ENCODE data around the gene B4GALT6.

DNA sequence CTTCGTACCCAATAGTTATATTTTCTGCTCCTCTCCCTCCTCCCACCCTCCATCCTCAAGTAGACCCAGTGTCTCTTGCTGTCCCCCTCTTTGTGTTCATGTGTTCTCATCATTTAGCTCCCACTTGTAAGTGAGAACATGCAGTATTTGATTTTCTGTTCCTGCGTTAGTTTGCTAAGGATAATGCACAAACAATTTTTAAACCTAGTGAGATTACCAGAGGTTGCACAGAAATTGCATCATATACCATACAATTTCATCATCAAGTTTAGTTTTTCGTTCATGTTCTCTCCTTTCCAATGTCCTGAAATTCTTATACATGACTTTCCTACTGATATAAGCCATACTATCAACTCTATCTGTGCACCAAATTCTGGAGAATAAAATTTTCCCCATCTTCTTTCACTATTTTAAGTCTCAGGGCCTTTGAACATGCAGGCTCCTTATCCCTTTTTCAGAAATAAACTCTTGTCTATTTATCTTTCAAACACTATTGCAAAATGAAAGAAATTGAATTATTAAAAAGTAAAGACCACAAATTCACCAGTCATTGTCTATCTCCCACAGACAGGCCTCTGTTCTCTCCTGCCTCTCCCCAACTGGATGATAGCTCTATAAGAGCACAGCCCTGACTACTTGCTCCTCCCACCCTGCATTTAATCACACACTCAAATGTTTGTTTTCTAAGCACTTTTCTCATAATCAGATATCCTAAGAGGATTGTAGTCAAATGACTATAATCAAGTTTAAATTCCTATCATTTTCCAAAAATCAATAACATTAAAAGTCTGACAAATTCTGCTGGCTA is 27.2 kb upstream of the B4GALT6 start:
- TF ChIP-seq, protein P1, sequence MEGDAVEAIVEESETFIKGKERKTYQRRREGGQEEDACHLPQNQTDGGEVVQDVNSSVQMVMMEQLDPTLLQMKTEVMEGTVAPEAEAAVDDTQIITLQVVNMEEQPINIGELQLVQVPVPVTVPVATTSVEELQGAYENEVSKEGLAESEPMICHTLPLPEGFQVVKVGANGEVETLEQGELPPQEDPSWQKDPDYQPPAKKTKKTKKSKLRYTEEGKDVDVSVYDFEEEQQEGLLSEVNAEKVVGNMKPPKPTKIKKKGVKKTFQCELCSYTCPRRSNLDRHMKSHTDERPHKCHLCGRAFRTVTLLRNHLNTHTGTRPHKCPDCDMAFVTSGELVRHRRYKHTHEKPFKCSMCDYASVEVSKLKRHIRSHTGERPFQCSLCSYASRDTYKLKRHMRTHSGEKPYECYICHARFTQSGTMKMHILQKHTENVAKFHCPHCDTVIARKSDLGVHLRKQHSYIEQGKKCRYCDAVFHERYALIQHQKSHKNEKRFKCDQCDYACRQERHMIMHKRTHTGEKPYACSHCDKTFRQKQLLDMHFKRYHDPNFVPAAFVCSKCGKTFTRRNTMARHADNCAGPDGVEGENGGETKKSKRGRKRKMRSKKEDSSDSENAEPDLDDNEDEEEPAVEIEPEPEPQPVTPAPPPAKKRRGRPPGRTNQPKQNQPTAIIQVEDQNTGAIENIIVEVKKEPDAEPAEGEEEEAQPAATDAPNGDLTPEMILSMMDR (IDR thresholded peaks at IDR 0.05) = no peak
- TF ChIP-seq POLR2A (IDR thresholded peaks at IDR 0.05) (no peak), POLR2AphosphoS5 (IDR thresholded peaks at IDR 0.05) (no peak)

Measured in transverse colon (tissue), 4 donors.